Tibial nerve (tissue), 4 donors: Measurements from ENCODE around the gene CDK19. TPM values are rescaled to one million over a fixed set of nuclear protein-coding genes. Genes with fewer than 3 reads are reported as not detected.

Experiments
- DNase-seq, 2 donors: peaks; one replicate each; pipeline ENCODE4 v3.0.0-alpha.2; 2019; ENCODE audit warnings: low spot score in 2 of 2
- H3K27ac ChIP-seq, 4 donors: fragments of 200-600 bp; sonication (generic) in 3 of 4; one replicate each; pipeline ENCODE4 v1.5.1; 2017 to 2019; ENCODE audit warnings: mild to moderate bottlenecking in 1 of 4
- H3K27me3 ChIP-seq, 2 donors: fragments of 200-600 bp; sonication (generic) in 1 of 2; one replicate each; pipeline versions ENCODE4 v1.5.1 to v1.6.0; 2017 to 2019
- H3K36me3 ChIP-seq, 3 donors: fragments of 200-600 bp; sonication (generic); one replicate each; pipeline ENCODE4 v1.5.1; 2018 to 2019
- H3K4me1 ChIP-seq, 4 donors: fragments of 200-600 bp; sonication (generic) in 3 of 4; one replicate each; pipeline ENCODE4 v1.5.1; 2017 to 2019
- H3K4me3 ChIP-seq, 4 donors: fragments of 200-600 bp; sonication (generic) in 3 of 4; one replicate each; pipeline ENCODE4 v1.5.1; 2017 to 2019; ENCODE audit warnings: mild to moderate bottlenecking in 1 of 4, moderate library complexity in 1 of 4
- H3K9me3 ChIP-seq, 4 donors: fragments of 200-600 bp; sonication (generic) in 3 of 4; one replicate each; pipeline ENCODE4 v1.5.1; 2017 to 2019
- EP300 ChIP-seq, 2 donors: sonication (generic); formaldehyde crosslinking; IDR thresholded peaks; one replicate each; pipeline ENCODE4 v1.6.1; 2017; ENCODE audit warnings: antibody characterized with exemption in 2 of 2, mild to moderate bottlenecking in 1 of 2
- POLR2A ChIP-seq, 2 donors: fragments of 450-650 bp; IDR thresholded peaks; one replicate each; pipeline ENCODE4 v1.6.1; 2017; ENCODE audit warnings: antibody characterized with exemption in 2 of 2, mild to moderate bottlenecking in 2 of 2, moderate library complexity in 2 of 2
- WGBS, 2 donors: methylation state at CpG; one replicate each; pipeline ENCODE4 v1.1.5; 2018; 5-methylcytosine and 5-hydroxymethylcytosine counted together
- total RNA-seq, 4 donors: library from RNA; depleted of rRNA; stranded (reverse); fragments of >200 nt; gene quantifications; one replicate each; pipeline ENCODE4 v1.1.0, GENCODE V29; 2016
- TF ChIP-seq, protein P1 (sequence below), 5 experiments: fragments of 200-600 bp in 3 of 5; fragments of 450-650 bp in 2 of 5; sonication (generic) in 3 of 5; IDR thresholded peaks; one replicate each; pipeline ENCODE4 v1.5.1; 2016 to 2019; ENCODE audit warnings: antibody characterized with exemption in 5 of 5, mild to moderate bottlenecking in 3 of 5, moderate library complexity in 2 of 5

CDK19 gene
- total RNA-seq, 4 donors from 2014 or later: 18.6 to 29.3 (median 24.3) TPM

DNA sequence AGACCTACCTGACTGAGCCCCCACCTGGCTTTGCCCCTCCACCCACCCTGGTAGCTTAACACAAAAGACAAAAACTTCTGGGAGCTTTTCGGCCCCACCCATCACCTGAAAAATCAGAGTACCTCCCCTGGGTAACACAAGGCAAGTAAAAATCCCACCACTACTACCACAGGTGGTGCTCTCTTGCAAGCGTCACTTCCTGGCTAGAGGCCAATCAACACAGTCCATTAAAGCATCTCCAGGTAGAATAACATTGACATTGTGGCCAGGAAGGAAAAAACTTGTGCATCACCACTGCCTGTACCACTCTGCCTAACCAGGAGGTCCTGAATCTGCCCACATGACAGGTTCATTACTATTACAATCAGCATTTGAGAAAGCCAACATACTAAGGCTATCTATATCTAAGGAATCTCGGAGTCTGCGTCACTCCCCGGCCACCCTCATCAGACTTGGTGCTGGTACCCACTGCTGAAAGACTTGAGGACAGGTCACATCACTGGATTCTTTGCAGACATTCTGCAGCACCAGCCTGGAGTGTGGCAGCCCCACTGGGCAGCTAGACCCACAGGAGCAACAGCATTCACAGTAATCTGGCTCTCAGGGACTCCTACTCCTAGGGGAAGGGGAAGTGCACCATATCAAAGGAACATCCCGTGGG lies 125.9 kb downstream of the CDK19 start:
- Histone ChIP-seq H3K27ac (no peak overlapping the region), H3K36me3 (no peaks in the 10 kb centered on the region), H3K9me3 (no peaks in the 10 kb centered on the region), H3K27me3 (no peaks in the 10 kb centered on the region), H3K4me3 (no peak overlapping the region), H3K4me1 (peaks cover 0 to 28% (median 0%) of the 10 kb centered on the region in 4 donors)
- 84 to 87% methylated on average over 6 of the region's 6 CpGs for whole genome bisulfite sequencing, 2 donors
- no peak for TF ChIP-seq POLR2A (IDR thresholded peaks at IDR 0.05)
- TF ChIP-seq, protein P1, sequence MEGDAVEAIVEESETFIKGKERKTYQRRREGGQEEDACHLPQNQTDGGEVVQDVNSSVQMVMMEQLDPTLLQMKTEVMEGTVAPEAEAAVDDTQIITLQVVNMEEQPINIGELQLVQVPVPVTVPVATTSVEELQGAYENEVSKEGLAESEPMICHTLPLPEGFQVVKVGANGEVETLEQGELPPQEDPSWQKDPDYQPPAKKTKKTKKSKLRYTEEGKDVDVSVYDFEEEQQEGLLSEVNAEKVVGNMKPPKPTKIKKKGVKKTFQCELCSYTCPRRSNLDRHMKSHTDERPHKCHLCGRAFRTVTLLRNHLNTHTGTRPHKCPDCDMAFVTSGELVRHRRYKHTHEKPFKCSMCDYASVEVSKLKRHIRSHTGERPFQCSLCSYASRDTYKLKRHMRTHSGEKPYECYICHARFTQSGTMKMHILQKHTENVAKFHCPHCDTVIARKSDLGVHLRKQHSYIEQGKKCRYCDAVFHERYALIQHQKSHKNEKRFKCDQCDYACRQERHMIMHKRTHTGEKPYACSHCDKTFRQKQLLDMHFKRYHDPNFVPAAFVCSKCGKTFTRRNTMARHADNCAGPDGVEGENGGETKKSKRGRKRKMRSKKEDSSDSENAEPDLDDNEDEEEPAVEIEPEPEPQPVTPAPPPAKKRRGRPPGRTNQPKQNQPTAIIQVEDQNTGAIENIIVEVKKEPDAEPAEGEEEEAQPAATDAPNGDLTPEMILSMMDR (IDR thresholded peaks at IDR 0.05): no peak
- no peak for TF ChIP-seq EP300 (IDR thresholded peaks at IDR 0.05)
- no peak for DNase-seq

DNA sequence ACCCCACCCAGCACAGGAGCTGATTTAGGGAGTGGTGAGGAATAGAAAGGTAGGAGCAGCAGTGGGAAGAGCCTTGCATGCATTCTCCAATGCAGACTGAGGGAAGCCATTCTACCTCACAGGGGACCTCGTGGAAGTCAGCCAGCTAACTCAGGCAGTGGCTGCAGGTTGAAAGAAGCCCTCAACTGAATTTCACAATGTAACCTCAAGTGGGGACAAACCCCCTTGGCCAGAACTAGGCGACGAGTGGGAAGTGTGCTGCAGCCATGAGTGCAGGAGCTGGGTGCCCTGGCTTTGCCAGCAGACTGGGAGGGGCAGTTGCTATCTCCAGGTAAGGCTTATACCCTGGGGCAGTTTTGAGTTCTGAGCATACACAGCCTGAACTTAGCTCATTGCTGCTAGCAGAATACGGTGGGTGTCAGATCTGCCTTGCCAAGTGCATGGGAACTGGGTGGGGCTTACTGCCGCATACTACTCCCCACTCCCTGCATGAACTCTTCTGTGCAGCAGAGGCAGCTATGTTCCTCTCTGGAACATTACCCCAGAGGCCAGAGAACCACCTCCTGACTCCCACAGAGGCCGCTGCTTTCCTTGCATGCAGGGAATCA lies 126.5 kb downstream of the CDK19 start:
- H3K27ac ChIP-seq: no peak overlapping the region
- peaks cover 0 to 28% (median 0%) of the 10 kb centered on the region in 4 donors for H3K4me1 ChIP-seq
- no peak for DNase-seq
- H3K4me3 ChIP-seq: no peak overlapping the region
- no peaks in the 10 kb centered on the region for H3K27me3 ChIP-seq
- H3K9me3 ChIP-seq: no peaks in the 10 kb centered on the region
- TF ChIP-seq, protein P1 (IDR thresholded peaks at IDR 0.05): no peak
- TF ChIP-seq EP300 (IDR thresholded peaks at IDR 0.05) (no peak), POLR2A (IDR thresholded peaks at IDR 0.05) (no peak)
- WGBS, 2 donors: 43 to 55% methylated on average over 4 to 6 of the region's 6 CpGs
- H3K36me3 ChIP-seq: no peaks in the 10 kb centered on the region

DNA sequence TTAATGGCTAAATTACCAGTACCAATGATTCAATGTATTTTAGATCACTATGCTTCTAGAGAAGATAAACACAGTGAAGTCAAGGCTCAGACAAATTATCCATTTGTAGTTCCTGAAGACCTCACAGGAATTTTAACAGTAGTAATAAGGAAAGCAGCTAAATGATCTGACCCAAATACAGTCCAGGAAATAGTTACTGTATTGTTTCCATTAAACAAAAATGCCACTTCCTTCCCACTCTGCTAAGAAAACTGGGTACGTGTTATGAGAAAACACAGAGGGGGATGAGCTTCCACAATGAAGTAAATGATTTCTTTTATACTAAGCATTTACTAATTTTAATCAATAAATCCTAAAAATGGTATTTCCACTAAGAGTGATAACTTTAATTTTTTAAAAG lies 127.9 kb downstream of the CDK19 start:
- no peaks in the 10 kb centered on the region for H3K36me3 ChIP-seq
- no peak for DNase-seq
- H3K4me1 ChIP-seq: peaks cover 0 to 38% (median 1%) of the 10 kb centered on the region in 4 donors
- TF ChIP-seq, protein P1 (IDR thresholded peaks at IDR 0.05): no peak
- TF ChIP-seq POLR2A (IDR thresholded peaks at IDR 0.05): no peak
- H3K9me3 ChIP-seq: no peaks in the 10 kb centered on the region
- H3K4me3 ChIP-seq: no peak overlapping the region
- H3K27ac ChIP-seq: no peak overlapping the region
- WGBS, 2 donors: 9 to 28% methylated on average over 1 of the region's 1 CpG
- H3K27me3 ChIP-seq: no peaks in the 10 kb centered on the region

DNA sequence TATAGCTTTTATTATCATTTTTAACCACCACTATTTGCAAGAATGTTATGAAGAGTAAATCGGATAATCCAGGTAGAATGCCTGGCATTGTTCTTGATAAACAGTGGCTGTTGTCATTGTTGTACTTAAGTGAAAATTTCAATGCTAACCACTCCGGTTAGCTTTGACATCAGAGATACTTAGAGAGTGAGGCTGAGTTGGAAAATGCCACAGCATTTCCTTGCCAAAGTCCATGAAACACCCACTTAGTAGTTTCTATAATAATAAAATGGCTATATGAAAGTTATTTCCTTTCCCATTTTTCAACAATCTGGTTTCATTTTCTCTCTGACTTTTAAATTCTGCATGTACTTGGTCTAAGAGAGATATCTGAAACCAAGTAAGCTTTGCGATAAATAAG lies 132.0 kb downstream of the CDK19 start:
- Histone ChIP-seq H3K27ac (no peak overlapping the region), H3K27me3 (no peaks in the 10 kb centered on the region), H3K4me1 (peaks cover 0 to 34% (median 7%) of the 10 kb centered on the region in 4 donors), H3K4me3 (no peak overlapping the region), H3K36me3 (no peaks in the 10 kb centered on the region), H3K9me3 (no peaks in the 10 kb centered on the region)
- 75 to 77% methylated on average over 3 of the region's 3 CpGs for WGBS, 2 donors
- DNase-seq: no peak
- TF ChIP-seq, protein P1 (IDR thresholded peaks at IDR 0.05): no peak
- TF ChIP-seq POLR2A (IDR thresholded peaks at IDR 0.05): no peak
- TF ChIP-seq EP300 (IDR thresholded peaks at IDR 0.05): no peak

DNA sequence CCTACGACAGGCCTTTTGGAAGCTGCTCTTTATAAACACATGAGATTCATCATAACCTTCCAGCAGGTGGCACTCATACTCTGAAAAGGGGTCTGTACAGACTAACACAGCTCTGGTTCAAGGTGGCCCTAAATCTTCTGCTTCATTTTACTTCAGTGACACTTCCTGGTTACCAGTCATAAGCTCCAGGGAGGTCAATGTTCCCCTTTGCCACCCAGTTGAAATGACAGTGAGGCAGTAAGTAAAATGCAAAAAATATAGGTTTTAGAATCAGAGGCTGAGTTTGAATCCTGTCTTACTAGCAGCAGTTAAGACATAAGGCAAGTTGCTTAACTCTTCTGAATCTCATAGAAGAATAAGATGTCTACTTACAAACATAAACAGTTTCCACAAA lies 132.8 kb downstream of the CDK19 start:
- Histone ChIP-seq H3K9me3 (no peaks in the 10 kb centered on the region), H3K4me3 (no peak overlapping the region), H3K36me3 (no peaks in the 10 kb centered on the region), H3K27ac (peak overlapping the region in 1 of 4 donors; percentile 75), H3K4me1 (peaks cover 0 to 27% (median 7%) of the 10 kb centered on the region in 4 donors), H3K27me3 (no peaks in the 10 kb centered on the region)
- TF ChIP-seq POLR2A (IDR thresholded peaks at IDR 0.05) (no peak), EP300 (IDR thresholded peaks at IDR 0.05) (peak in 1 of 2 donors; percentile 16)
- TF ChIP-seq, protein P1 (IDR thresholded peaks at IDR 0.05): peak; percentile 58 to 84 (median 70)
- DNase-seq: peak in 1 of 2 donors; percentile 92
- 6 to 11% methylated on average over 1 of the region's 1 CpG for WGBS, 2 donors
